ENCODE data around the gene TRHDE.

Gene TRHDE

DNA sequence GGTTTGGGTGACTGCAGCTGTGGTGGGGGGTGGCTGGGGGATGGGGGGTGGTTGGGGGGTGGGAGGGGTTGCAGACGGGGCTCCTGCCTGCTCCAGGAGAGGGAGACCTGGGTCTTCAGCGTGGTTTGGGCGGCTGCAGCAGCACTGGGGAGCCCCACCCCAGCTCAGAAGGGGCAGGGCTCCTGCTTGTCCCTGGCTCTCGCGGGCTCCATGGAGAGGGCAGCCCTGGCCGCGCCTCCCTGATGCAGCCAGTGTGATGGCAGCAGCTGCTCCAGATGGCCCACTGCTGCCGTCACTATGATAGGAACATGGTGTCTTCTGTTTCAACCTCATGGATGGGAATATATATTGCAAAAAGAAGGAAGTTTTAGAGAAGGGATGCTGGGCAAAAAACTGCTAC is 22.9 kb downstream of the TRHDE start:
- no peaks in the 10 kb centered on the region for H3K4me1 ChIP-seq (ENCODE audit: control insufficient read depth, insufficient read depth, low read length)
- no peaks in the 10 kb centered on the region for H3K36me3 ChIP-seq (ENCODE audit: control insufficient read depth, insufficient read depth, low read length)

DNA sequence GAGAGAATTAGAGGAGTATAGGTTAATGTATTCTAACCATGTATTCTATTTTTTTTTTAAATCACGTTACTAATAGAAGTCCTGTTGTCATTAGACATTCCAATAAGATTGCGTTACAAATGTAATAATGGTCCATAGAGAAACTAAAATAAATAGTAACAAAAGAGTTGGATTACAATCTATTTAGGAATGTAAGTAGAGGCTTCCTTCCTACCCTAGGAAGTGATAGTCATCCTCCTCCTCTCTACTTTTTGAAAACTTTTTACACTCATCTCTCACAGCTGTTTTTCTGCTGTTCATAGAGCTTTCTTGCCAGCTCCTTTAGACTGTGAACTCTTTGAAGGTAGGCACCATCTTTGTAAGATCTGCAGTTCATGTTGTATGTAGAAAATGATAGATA is 23.6 kb downstream of the TRHDE start:
- Histone ChIP-seq H3K4me1 (ENCODE audit: control insufficient read depth, insufficient read depth, low read length) (no peaks in the 10 kb centered on the region), H3K4me3 (ENCODE audit: low read depth, low read length) (no peak overlapping the region), H3K27me3 (ENCODE audit: control insufficient read depth, insufficient read depth, low read length) (no peaks in the 10 kb centered on the region), H3K36me3 (ENCODE audit: control insufficient read depth, insufficient read depth, low read length) (no peaks in the 10 kb centered on the region), H3K9me3 (ENCODE audit: control insufficient read depth, insufficient read depth, low read length) (no peaks in the 10 kb centered on the region), H3K9ac (ENCODE audit: low read depth, low read length) (no peak overlapping the region)

More for the DNA sequence above, 22.9 kb downstream of the TRHDE start:
- H3K4me3 ChIP-seq (ENCODE audit: low read depth, low read length), result no peak overlapping the region
- no peaks in the 10 kb centered on the region for H3K9me3 ChIP-seq (ENCODE audit: control insufficient read depth, insufficient read depth, low read length)
- H3K9ac ChIP-seq (ENCODE audit: low read depth, low read length), result no peak overlapping the region
- no peaks in the 10 kb centered on the region for H3K27me3 ChIP-seq (ENCODE audit: control insufficient read depth, insufficient read depth, low read length)

DNA sequence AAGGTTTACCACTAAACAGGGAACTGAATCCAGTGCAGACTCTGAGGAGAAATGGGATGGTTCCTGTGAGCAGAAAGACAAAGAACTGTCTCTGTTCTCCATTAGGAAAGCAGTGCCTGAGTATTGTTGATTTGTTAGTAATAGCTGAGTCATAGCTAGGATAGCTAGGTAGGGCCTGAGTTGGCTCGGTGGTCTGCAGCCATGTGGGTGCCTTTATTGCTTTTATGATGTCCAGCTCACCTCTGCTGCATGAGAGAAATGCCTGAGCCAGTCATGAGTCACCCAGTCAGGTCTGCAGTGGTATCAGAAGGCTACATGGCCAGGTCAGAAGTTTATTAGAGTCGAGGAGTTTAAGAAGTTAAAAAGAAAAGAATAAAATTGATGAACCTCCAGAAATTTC is 24.2 kb downstream of the TRHDE start:
- Histone ChIP-seq H3K4me1 (ENCODE audit: control insufficient read depth, insufficient read depth, low read length) (no peaks in the 10 kb centered on the region), H3K27me3 (ENCODE audit: control insufficient read depth, insufficient read depth, low read length) (no peaks in the 10 kb centered on the region), H3K9me3 (ENCODE audit: control insufficient read depth, insufficient read depth, low read length) (no peaks in the 10 kb centered on the region), H3K4me3 (ENCODE audit: low read depth, low read length) (no peak overlapping the region), H3K36me3 (ENCODE audit: control insufficient read depth, insufficient read depth, low read length) (no peaks in the 10 kb centered on the region), H3K9ac (ENCODE audit: low read depth, low read length) (no peak overlapping the region)

DNA sequence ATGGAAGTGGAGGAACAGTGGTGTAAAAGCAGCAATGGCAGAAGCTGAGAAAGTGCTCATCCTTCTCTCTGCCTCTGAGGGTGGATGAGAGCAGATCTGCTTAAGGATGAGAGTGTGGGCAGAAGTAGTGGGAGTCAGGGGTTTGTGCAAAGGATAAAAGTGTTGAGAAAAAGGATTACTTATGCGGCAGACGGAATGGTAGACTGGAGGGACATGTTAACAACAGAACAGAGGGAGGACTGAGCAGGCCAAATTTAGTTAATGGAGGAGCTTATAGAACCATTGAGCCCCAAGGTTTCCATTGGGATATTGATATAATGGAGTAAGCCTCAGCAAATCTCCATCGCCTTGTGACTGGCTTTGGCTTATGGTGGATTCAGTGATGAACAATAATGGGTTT is 25.5 kb downstream of the TRHDE start:
- no peaks in the 10 kb centered on the region for H3K36me3 ChIP-seq (ENCODE audit: control insufficient read depth, insufficient read depth, low read length)
- no peaks in the 10 kb centered on the region for H3K4me1 ChIP-seq (ENCODE audit: control insufficient read depth, insufficient read depth, low read length)
- no peak overlapping the region for H3K4me3 ChIP-seq (ENCODE audit: low read depth, low read length)
- no peak overlapping the region for H3K9ac ChIP-seq (ENCODE audit: low read depth, low read length)
- H3K9me3 ChIP-seq (ENCODE audit: control insufficient read depth, insufficient read depth, low read length), result no peaks in the 10 kb centered on the region
- no peaks in the 10 kb centered on the region for H3K27me3 ChIP-seq (ENCODE audit: control insufficient read depth, insufficient read depth, low read length)

DNA sequence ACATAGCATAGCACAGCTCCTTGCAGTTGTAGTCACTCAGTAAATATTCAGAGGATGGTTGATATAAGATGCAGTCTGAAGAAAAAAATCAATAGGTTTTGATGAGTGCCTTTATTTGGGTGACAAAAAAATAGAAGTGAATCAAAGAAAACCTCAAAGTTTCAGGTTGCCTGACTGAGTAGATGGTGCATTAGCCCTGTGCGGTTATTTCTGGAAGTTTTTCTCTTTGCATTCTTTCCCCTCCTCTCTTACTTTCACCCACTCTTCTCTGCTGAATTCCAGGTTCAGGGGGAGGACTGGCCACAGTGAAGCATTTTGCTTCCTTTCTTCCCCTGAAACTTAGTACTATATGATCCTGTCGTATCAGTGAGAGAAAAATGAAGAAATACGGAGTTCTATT is 28.6 kb downstream of the TRHDE start:
- Histone ChIP-seq H3K27me3 (ENCODE audit: control insufficient read depth, insufficient read depth, low read length) (no peaks in the 10 kb centered on the region), H3K4me1 (ENCODE audit: control insufficient read depth, insufficient read depth, low read length) (no peaks in the 10 kb centered on the region), H3K9ac (ENCODE audit: low read depth, low read length) (no peak overlapping the region), H3K9me3 (ENCODE audit: control insufficient read depth, insufficient read depth, low read length) (no peaks in the 10 kb centered on the region), H3K36me3 (ENCODE audit: control insufficient read depth, insufficient read depth, low read length) (no peaks in the 10 kb centered on the region), H3K4me3 (ENCODE audit: low read depth, low read length) (no peak overlapping the region)

DNA sequence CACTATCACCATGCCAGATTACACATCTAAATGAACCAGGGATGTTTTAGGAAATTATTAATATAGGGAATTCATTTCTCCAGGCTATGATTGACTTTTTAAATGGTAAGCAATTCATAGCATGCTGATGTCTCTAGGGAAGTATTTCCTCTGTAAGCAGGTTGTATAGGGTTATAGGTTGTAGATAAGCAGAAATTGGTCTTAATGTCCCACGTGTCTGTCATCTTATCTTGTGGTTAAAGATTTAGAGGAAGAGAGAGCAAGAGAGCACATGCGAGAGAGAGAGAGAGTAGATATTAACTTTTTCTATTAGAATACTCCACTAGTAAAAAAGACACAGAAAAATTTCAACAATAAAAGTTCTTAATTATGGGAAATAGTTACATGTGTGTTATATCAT is 32.6 kb downstream of the TRHDE start:
- Histone ChIP-seq H3K4me3 (ENCODE audit: low read depth, low read length) (no peak overlapping the region), H3K9ac (ENCODE audit: low read depth, low read length) (no peak overlapping the region), H3K9me3 (ENCODE audit: control insufficient read depth, insufficient read depth, low read length) (no peaks in the 10 kb centered on the region), H3K27me3 (ENCODE audit: control insufficient read depth, insufficient read depth, low read length) (no peaks in the 10 kb centered on the region), H3K4me1 (ENCODE audit: control insufficient read depth, insufficient read depth, low read length) (no peaks in the 10 kb centered on the region), H3K36me3 (ENCODE audit: control insufficient read depth, insufficient read depth, low read length) (no peaks in the 10 kb centered on the region)

DNA sequence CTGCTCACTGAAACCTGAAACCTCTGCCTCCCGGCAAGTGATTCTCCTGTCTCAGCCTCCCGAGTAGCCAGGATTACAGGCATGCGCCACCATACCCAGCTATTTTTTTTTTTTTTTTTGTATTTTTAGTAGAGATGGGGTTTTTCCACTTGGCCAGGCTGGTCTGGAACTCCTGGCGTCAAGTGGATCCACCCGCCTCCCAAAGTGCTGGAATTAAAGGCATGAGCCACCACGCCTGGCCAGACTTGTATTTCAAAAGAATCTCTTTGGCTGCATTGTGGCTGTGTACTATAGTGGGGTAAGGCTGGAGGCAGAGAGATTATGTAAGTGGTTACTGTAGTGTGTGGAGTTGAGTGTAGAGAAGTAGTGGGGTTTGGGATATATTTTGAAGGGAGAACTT is 35.1 kb downstream of the TRHDE start:
- Histone ChIP-seq H3K9me3 (ENCODE audit: control insufficient read depth, insufficient read depth, low read length) (no peaks in the 10 kb centered on the region), H3K36me3 (ENCODE audit: control insufficient read depth, insufficient read depth, low read length) (no peaks in the 10 kb centered on the region), H3K9ac (ENCODE audit: low read depth, low read length) (no peak overlapping the region), H3K4me3 (ENCODE audit: low read depth, low read length) (no peak overlapping the region), H3K4me1 (ENCODE audit: control insufficient read depth, insufficient read depth, low read length) (no peaks in the 10 kb centered on the region), H3K27me3 (ENCODE audit: control insufficient read depth, insufficient read depth, low read length) (no peaks in the 10 kb centered on the region)

DNA sequence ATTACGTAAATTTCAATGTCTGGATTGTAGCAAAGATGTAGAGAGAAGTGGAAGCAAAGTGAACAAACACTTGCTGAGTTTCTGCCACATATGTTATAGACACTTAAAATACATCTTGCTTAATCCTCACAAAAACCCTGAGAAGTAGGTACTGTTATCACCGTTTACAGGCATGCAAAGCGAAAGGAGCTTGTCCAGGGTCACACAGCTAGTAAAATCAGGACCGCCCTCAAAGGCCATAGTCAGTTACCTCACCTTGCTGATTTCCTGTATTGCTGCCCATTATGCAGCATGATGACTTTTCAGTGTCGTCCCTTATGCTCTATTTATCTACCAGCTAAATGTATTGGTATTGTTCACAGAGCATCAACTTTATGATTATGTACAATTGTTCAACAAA is 39.8 kb downstream of the TRHDE start:
- Histone ChIP-seq H3K27me3 (ENCODE audit: control insufficient read depth, insufficient read depth, low read length) (no peaks in the 10 kb centered on the region), H3K9me3 (ENCODE audit: control insufficient read depth, insufficient read depth, low read length) (no peaks in the 10 kb centered on the region), H3K9ac (ENCODE audit: low read depth, low read length) (no peak overlapping the region), H3K4me3 (ENCODE audit: low read depth, low read length) (no peak overlapping the region), H3K36me3 (ENCODE audit: control insufficient read depth, insufficient read depth, low read length) (no peaks in the 10 kb centered on the region), H3K4me1 (ENCODE audit: control insufficient read depth, insufficient read depth, low read length) (no peaks in the 10 kb centered on the region)

DNA sequence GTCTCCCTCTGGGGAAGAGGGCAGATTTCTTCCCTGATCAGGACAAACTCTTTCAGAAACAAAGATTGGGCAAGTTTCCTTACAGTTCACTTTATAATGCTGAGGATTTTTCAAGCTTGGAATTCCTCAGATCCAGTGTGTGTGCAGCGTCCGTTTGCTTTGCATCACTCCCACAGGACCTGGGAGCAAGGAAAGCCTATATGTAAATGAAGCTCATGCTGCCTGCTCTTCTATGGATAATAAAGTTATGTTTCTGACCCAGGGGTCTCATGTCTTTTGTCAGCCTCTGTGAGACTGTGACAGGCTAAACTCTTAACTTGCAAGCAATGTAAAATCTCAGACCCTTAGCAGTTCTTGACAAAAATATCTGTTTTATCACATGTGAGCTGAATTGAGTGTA is 41.6 kb downstream of the TRHDE start:
- H3K36me3 ChIP-seq (ENCODE audit: control insufficient read depth, insufficient read depth, low read length), result no peaks in the 10 kb centered on the region
- no peak overlapping the region for H3K9ac ChIP-seq (ENCODE audit: low read depth, low read length)
- no peaks in the 10 kb centered on the region for H3K4me1 ChIP-seq (ENCODE audit: control insufficient read depth, insufficient read depth, low read length)
- H3K4me3 ChIP-seq (ENCODE audit: low read depth, low read length), result no peak overlapping the region
- no peaks in the 10 kb centered on the region for H3K27me3 ChIP-seq (ENCODE audit: control insufficient read depth, insufficient read depth, low read length)
- H3K9me3 ChIP-seq (ENCODE audit: control insufficient read depth, insufficient read depth, low read length), result no peaks in the 10 kb centered on the region

DNA sequence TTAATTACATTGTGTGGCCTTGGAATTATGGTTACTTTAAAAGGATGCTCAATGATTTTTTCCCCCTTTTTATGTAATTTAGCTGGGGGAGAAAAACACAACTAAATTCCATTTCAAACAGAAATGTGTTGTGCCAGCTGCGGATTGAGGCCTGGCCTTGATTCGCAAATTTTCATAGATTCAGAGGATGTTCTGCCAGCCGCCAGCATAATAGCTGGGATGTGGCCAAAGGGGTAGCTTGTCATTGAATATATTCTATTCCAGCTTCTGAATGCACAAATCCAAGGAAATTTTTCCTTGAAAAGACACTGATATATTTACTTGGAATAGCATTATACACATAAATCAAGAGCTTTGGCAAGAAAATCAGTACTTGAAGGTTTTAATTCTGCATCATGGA is 43.7 kb downstream of the TRHDE start:
- Histone ChIP-seq H3K9ac (ENCODE audit: low read depth, low read length) (no peak overlapping the region), H3K4me1 (ENCODE audit: control insufficient read depth, insufficient read depth, low read length) (no peaks in the 10 kb centered on the region), H3K9me3 (ENCODE audit: control insufficient read depth, insufficient read depth, low read length) (no peaks in the 10 kb centered on the region), H3K4me3 (ENCODE audit: low read depth, low read length) (no peak overlapping the region), H3K27me3 (ENCODE audit: control insufficient read depth, insufficient read depth, low read length) (no peaks in the 10 kb centered on the region), H3K36me3 (ENCODE audit: control insufficient read depth, insufficient read depth, low read length) (no peaks in the 10 kb centered on the region)

DNA sequence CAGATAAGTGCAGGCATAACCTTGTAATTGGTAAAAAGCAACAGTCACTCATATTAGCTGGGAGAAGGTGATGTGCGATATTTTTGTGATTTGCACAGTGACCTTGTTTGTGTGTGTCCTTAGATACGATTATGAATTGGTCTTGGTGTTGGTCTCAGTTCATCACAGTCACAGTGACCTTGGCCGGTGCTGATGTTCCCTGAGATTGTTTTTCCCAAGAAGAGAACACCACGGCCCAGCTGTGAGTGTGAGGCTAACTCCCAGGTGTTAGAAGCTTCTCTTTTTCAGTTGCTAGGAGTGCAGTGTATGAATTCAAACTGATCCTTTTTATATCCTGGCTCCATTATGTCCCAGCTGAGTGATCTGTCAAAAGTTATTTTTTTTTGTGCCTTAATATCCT is 46.2 kb downstream of the TRHDE start:
- Histone ChIP-seq H3K4me3 (ENCODE audit: low read depth, low read length) (no peak overlapping the region), H3K9me3 (ENCODE audit: control insufficient read depth, insufficient read depth, low read length) (no peaks in the 10 kb centered on the region), H3K4me1 (ENCODE audit: control insufficient read depth, insufficient read depth, low read length) (no peaks in the 10 kb centered on the region), H3K9ac (ENCODE audit: low read depth, low read length) (no peak overlapping the region), H3K27me3 (ENCODE audit: control insufficient read depth, insufficient read depth, low read length) (no peaks in the 10 kb centered on the region), H3K36me3 (ENCODE audit: control insufficient read depth, insufficient read depth, low read length) (no peaks in the 10 kb centered on the region)

DNA sequence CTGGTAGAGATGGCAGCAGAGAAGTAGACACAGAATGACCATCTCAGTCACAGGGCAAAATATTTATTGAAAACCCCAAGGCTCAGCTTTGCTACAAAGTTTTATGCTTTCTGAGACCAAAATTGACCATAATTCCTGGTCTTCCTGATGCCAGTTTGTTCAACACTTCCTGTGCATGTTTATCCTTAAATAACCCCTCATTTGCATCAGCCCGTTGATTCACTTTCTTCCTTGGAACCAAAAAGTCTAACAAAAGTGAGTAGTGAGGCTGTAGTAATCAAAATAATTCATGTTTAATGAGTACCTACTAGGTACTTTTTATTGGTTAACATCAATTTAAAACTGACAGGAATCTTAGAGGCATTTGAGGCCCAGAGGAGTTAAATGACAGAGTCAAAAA is 51.7 kb downstream of the TRHDE start:
- no peaks in the 10 kb centered on the region for H3K27me3 ChIP-seq (ENCODE audit: control insufficient read depth, insufficient read depth, low read length)
- no peaks in the 10 kb centered on the region for H3K9me3 ChIP-seq (ENCODE audit: control insufficient read depth, insufficient read depth, low read length)
- no peak overlapping the region for H3K9ac ChIP-seq (ENCODE audit: low read depth, low read length)
- H3K4me3 ChIP-seq (ENCODE audit: low read depth, low read length), result no peak overlapping the region
- no peaks in the 10 kb centered on the region for H3K4me1 ChIP-seq (ENCODE audit: control insufficient read depth, insufficient read depth, low read length)
- no peaks in the 10 kb centered on the region for H3K36me3 ChIP-seq (ENCODE audit: control insufficient read depth, insufficient read depth, low read length)

DNA sequence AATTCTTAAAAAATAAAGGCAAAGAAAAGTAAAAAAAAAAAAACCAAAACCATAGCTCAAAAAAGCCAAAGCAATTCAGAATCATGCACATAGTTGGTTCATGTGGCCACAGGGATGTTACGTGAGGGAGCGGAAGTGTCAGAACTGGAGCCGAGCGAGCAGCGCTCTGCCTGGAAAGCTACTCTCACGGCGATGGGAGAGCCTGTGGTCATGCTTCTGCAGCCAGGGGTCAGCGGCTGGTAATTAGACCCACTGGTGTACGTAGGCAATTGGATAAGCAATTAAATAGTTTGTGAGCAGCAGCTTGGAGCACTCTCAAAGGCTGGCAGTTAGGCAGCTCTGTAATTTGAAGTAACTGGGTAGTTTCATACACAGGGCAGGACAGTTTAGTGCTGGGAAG is 58.1 kb downstream of the TRHDE start:
- Histone ChIP-seq H3K27me3 (ENCODE audit: control insufficient read depth, insufficient read depth, low read length) (no peaks in the 10 kb centered on the region), H3K4me3 (ENCODE audit: low read depth, low read length) (no peak overlapping the region), H3K36me3 (ENCODE audit: control insufficient read depth, insufficient read depth, low read length) (no peaks in the 10 kb centered on the region), H3K9me3 (ENCODE audit: control insufficient read depth, insufficient read depth, low read length) (no peaks in the 10 kb centered on the region), H3K4me1 (ENCODE audit: control insufficient read depth, insufficient read depth, low read length) (peaks cover 4% of the 10 kb centered on the region), H3K9ac (ENCODE audit: low read depth, low read length) (no peak overlapping the region)

All from iPS-15b (cell line).